Neuronal stem cell (in vitro differentiated cells): Measurements from ENCODE around the gene SPIB.
A peak's percentile ranks its signal among the peaks of the same experiment; 100 is the strongest.
"Not testable (repeated sequence)": the region's sequence is repeated elsewhere in the genome, so short reads cannot be mapped to it uniquely, and the experiment has no call there.

Experiments
- DNase-seq: peaks from one replicate; pipeline ENCODE4 v3.0.0-alpha.2; 2013; ENCODE audit warnings: low spot score
- H2AFZ ChIP-seq: one replicate; pipeline ENCODE4 v1.6.1; 2013; ENCODE audit warnings: mild to moderate bottlenecking, low read length, inconsistent platforms
- H2AK5ac ChIP-seq: 2 replicates; pipeline ENCODE4 v1.6.1; 2013; ENCODE audit warnings: low read depth, mild to moderate bottlenecking, inconsistent platforms, low read length, moderate library complexity, mixed read lengths
- H2BK120ac ChIP-seq: 2 replicates; pipeline ENCODE4 v1.6.1; 2013; ENCODE audit warnings: low read depth, mild to moderate bottlenecking, inconsistent platforms, low read length, moderate library complexity, mixed read lengths
- H2BK12ac ChIP-seq: one replicate; pipeline ENCODE4 v1.6.1; 2013; ENCODE audit warnings: low read length, inconsistent platforms
- H2BK15ac ChIP-seq: 2 replicates; pipeline ENCODE4 v1.6.1; 2013; ENCODE audit warnings: mild to moderate bottlenecking, low read length, inconsistent platforms, mixed read lengths
- H2BK5ac ChIP-seq: one replicate; pipeline ENCODE4 v1.6.1; 2013; ENCODE audit warnings: inconsistent platforms, mild to moderate bottlenecking, low read length, moderate library complexity
- H3K14ac ChIP-seq: one replicate; pipeline ENCODE4 v1.6.1; 2013; ENCODE audit warnings: low read length, inconsistent platforms
- H3K18ac ChIP-seq: 2 replicates; pipeline ENCODE4 v1.6.1; 2013; ENCODE audit warnings: low read length, inconsistent platforms
- H3K23ac ChIP-seq: 2 replicates; pipeline ENCODE4 v1.6.1; 2013; ENCODE audit warnings: low read depth, mild to moderate bottlenecking, mixed read lengths, low read length, inconsistent platforms; ENCODE audit not compliant: poor library complexity
- H3K27ac ChIP-seq: replicated peaks from 3 replicates; pipeline ENCODE4 v1.5.1; 2013; ENCODE audit warnings: low read length, inconsistent platforms
- H3K27me3 ChIP-seq, 3 experiments: 2 replicates each; pipeline ENCODE4 v1.6.1; 2013; ENCODE audit warnings: low read length in 3 of 3, mild to moderate bottlenecking in 2 of 3, inconsistent platforms in 1 of 3, low read depth in 1 of 3, mixed read lengths in 1 of 3, moderate library complexity in 1 of 3; ENCODE audit not compliant: control insufficient read depth in 3 of 3, insufficient read depth in 3 of 3
- H3K36me3 ChIP-seq, 2 donors: replicated peaks in 1 of 2; 2 replicates each; pipeline ENCODE4 v1.6.1; 2013; ENCODE audit warnings: low read length in 2 of 2; ENCODE audit not compliant: control insufficient read depth in 2 of 2, insufficient read depth in 2 of 2
- H3K4ac ChIP-seq: 2 replicates; pipeline ENCODE4 v1.6.1; 2013; ENCODE audit warnings: inconsistent platforms, mild to moderate bottlenecking, low read length, moderate library complexity
- H3K4me1 ChIP-seq, 2 donors: 1 replicate in 1 of 2; 2 replicates in 1 of 2; pipeline ENCODE4 v1.6.1; 2013; ENCODE audit warnings: low read length in 2 of 2, low read depth in 1 of 2; ENCODE audit not compliant: control insufficient read depth in 2 of 2, insufficient read depth in 1 of 2
- H3K4me2 ChIP-seq: one replicate; pipeline ENCODE4 v1.6.1; 2013; ENCODE audit warnings: mild to moderate bottlenecking, low read length, inconsistent platforms; ENCODE audit not compliant: insufficient read depth, poor library complexity, severe bottlenecking
- H3K4me3 ChIP-seq, 2 donors: 2 replicates each; pipeline ENCODE4 v1.5.1; 2013; ENCODE audit warnings: low read length in 2 of 2, mild to moderate bottlenecking in 2 of 2, inconsistent platforms in 1 of 2, moderate library complexity in 1 of 2
- H3K79me1 ChIP-seq: one replicate; pipeline ENCODE4 v1.6.1; 2013; ENCODE audit warnings: low read depth, mild to moderate bottlenecking, inconsistent platforms, low read length, moderate library complexity
- H3K9ac ChIP-seq: one replicate; pipeline ENCODE4 v1.6.1; 2013; ENCODE audit warnings: mild to moderate bottlenecking, low read depth, low read length, inconsistent platforms; ENCODE audit not compliant: poor library complexity
- H3K9me3 ChIP-seq, 2 donors: replicated peaks in 1 of 2; 2 replicates each; pipeline versions ENCODE3 to v1.6.1; 2013; ENCODE audit warnings: low read length in 2 of 2, mild to moderate bottlenecking in 2 of 2, inconsistent platforms in 1 of 2, low read depth in 1 of 2, mixed read lengths in 1 of 2, moderate library complexity in 1 of 2; ENCODE audit not compliant: control insufficient read depth in 2 of 2, insufficient read depth in 1 of 2
- H4K8ac ChIP-seq: one replicate; pipeline ENCODE4 v1.6.1; 2013; ENCODE audit warnings: low read depth, mild to moderate bottlenecking, inconsistent platforms, low read length, moderate library complexity
- H4K91ac ChIP-seq: one replicate; pipeline ENCODE4 v1.6.1; 2013; ENCODE audit warnings: low read length, low read depth, mild to moderate bottlenecking, inconsistent platforms; ENCODE audit not compliant: poor library complexity
- WGBS, 2 donors: extraction: QIAGEN DNeasy Blood & Tissue Kit; methylation state at CpG; one replicate each; pipeline ENCODE4 v1.1.7; 2013; ENCODE audit warnings: missing lambda C conversion rate in 2 of 2, mixed read lengths in 1 of 2; ENCODE audit not compliant: insufficient read length in 2 of 2, insufficient replicate concordance in 1 of 2; ENCODE audit errors: extremely low coverage in 2 of 2; 5-methylcytosine and 5-hydroxymethylcytosine counted together

Gene SPIB

DNA sequence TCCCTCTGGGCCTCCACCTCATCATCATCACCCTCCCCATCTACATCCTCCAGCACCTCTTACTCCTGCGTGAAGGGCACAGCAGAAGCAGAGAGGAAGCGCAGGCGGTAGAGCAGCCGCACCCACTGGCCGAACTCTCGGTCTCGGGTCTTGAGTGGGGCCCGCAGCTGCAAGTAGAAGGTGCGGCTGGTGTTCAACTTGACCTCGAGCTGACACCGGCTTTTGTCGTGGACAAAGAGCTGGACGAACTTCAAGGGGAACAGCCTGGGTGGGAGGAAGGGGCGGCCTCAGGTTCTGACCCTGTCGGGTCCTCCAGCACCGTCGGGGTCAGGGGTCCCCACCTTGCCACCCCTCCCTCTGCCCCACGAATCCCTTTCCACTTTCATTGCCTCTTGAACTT is 48.8 kb downstream of the SPIB start:
- peaks cover 0 to 1% of the 10 kb centered on the region in 2 donors for H3K9me3 ChIP-seq
- H2AK5ac ChIP-seq, result peak overlapping the region; percentile 63
- H2BK12ac ChIP-seq, result peak overlapping the region; percentile 63
- H3K79me1 ChIP-seq, result peaks cover 1% of the 10 kb centered on the region
- H3K27ac ChIP-seq, result no peak overlapping the region
- no peak overlapping the region for H3K9ac ChIP-seq
- peak overlapping the region; percentile 38 for H3K14ac ChIP-seq
- no peak overlapping the region for H2BK5ac ChIP-seq
- H3K23ac ChIP-seq, result no peak overlapping the region
- peaks cover 9 to 14% of the 10 kb centered on the region in 2 donors for H3K4me1 ChIP-seq
- no peak overlapping the region for H4K91ac ChIP-seq
- H2BK15ac ChIP-seq, result peak overlapping the region; percentile 16
- no peaks in the 10 kb centered on the region for H3K36me3 ChIP-seq
- no peak for DNase-seq
- no peak overlapping the region for H2AFZ ChIP-seq
- no CpG with 5 or more reads among the region's 18 CpGs for WGBS, 2 donors
- H2BK120ac ChIP-seq, result no peak overlapping the region
- H3K4me2 ChIP-seq, result no peak overlapping the region
- no peak overlapping the region for H4K8ac ChIP-seq
- H3K18ac ChIP-seq, result no peak overlapping the region
- no peak overlapping the region for H3K4me3 ChIP-seq
- peaks cover 0 to 7% (median 0%) of the 10 kb centered on the region in 3 experiments for H3K27me3 ChIP-seq
- H3K4ac ChIP-seq, result no peak overlapping the region

DNA sequence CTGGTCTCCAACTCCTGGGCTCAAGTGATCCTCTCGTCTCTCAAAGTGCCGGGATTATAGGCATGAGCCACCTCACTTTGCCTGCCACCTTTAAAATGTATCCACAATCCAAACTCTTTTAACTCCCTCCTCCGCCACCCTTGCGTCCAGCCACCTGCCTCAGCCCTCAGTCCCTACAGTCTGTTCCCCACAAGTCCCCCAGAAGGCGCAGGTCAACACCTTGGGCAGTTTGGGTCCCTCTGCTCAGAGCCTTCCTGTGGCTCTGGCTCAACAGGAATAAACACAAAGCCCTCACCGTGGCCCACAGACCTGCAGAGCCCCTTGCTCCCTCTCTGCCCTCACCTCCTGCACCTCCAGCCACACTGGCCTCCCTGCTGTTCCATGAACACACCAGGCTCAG is 50.1 kb downstream of the SPIB start:
- peak overlapping the region; percentile 91 for H2AK5ac ChIP-seq
- H3K79me1 ChIP-seq, result peaks cover 1% of the 10 kb centered on the region
- no peak overlapping the region for H3K4me3 ChIP-seq
- H3K4me2 ChIP-seq, result no peak overlapping the region
- H3K27ac ChIP-seq, result no peak overlapping the region
- H3K4me1 ChIP-seq, result peaks cover 9 to 14% of the 10 kb centered on the region in 2 donors
- no peaks in the 10 kb centered on the region for H3K36me3 ChIP-seq
- H3K18ac ChIP-seq, result no peak overlapping the region
- DNase-seq, result no peak
- H3K4ac ChIP-seq, result no peak overlapping the region
- H2BK12ac ChIP-seq, result no peak overlapping the region
- H3K9ac ChIP-seq, result no peak overlapping the region
- no peak overlapping the region for H3K23ac ChIP-seq
- H2BK120ac ChIP-seq, result no peak overlapping the region
- H3K14ac ChIP-seq, result no peak overlapping the region
- peaks cover 0 to 7% (median 0%) of the 10 kb centered on the region in 3 experiments for H3K27me3 ChIP-seq
- H2BK15ac ChIP-seq, result peak overlapping the region; percentile 95
- WGBS, 2 donors, result no CpG with 5 or more reads among the region's 6 CpGs
- peak overlapping the region; percentile 46 for H2BK5ac ChIP-seq
- H3K9me3 ChIP-seq, result peaks cover 0 to 1% of the 10 kb centered on the region in 2 donors
- H2AFZ ChIP-seq, result no peak overlapping the region
- no peak overlapping the region for H4K91ac ChIP-seq
- H4K8ac ChIP-seq, result peak overlapping the region; percentile 72

- not testable (repeated sequence) for H4K91ac ChIP-seq, H2BK5ac ChIP-seq, H3K79me1 ChIP-seq, H3K27ac ChIP-seq, H3K9ac ChIP-seq, H3K4ac ChIP-seq, H3K36me3 ChIP-seq, H2AK5ac ChIP-seq, H3K14ac ChIP-seq, H2BK12ac ChIP-seq, H3K18ac ChIP-seq, H4K8ac ChIP-seq, H3K4me1 ChIP-seq, DNase-seq, H3K23ac ChIP-seq, H2AFZ ChIP-seq, H3K4me3 ChIP-seq, H2BK15ac ChIP-seq, H3K4me2 ChIP-seq, H2BK120ac ChIP-seq
- peaks cover 0 to 22% (median 0%) of the 10 kb centered on the region in 3 experiments for H3K27me3 ChIP-seq
- H3K9me3 ChIP-seq, result peaks cover 3 to 16% of the 10 kb centered on the region in 2 donors
- WGBS, 2 donors, result no CpG with 5 or more reads among the region's 3 CpGs
These were observed 54.6 kb downstream of the SPIB start for GRCh38 chr19:50473336-50473735.

DNA sequence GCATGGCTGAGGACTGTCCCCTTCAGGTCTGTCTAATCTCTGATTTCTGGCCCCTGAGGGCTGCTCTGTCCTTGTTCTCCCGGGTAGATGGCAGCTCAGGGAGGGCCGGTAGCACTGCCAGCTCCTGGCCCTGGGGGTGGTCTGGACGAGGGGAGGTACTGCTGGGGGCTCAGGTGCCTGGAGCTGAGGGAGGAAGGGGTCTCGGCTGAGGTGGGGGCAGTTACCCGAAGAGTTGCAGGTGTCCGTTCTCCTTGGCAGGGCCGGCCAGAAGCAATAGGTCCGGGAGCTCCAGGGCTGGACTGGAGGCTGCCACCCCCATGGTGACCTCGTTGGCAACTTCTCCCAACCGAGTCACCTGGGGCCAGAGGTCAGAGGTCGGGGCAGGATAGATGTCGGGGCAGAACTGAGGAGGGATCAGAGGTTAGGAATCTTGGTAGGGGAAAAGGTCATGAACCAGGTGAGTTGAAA is 56.4 kb downstream of the SPIB start:
- Histone ChIP-seq H2BK5ac (peak overlapping the region; percentile 87), H3K27me3 (peaks cover 0 to 15% (median 0%) of the 10 kb centered on the region in 3 experiments), H3K4ac (no peak overlapping the region), H2BK120ac (peak overlapping the region; percentile 67), H3K27ac (no peak overlapping the region), H3K79me1 (peaks cover 7% of the 10 kb centered on the region), H3K23ac (no peak overlapping the region), H3K9ac (no peak overlapping the region), H2AFZ (no peak overlapping the region), H3K4me1 (no peaks in the 10 kb centered on the region), H3K14ac (no peak overlapping the region), H3K4me3 (no peak overlapping the region), H2BK15ac (peak overlapping the region; percentile 21), H2BK12ac (no peak overlapping the region), H3K18ac (peak overlapping the region; percentile 35), H3K4me2 (no peak overlapping the region), H3K36me3 (peaks cover 14 to 17% of the 10 kb centered on the region in 2 donors), H3K9me3 (peaks cover 6 to 31% of the 10 kb centered on the region in 2 donors), H4K8ac (no peak overlapping the region), H2AK5ac (peak overlapping the region; percentile 81), H4K91ac (no peak overlapping the region)
- WGBS, 2 donors, result no CpG with 5 or more reads among the region's 12 CpGs
- DNase-seq, result no peak
